Measurements from ENCODE around the gene CARS2.
A peak's percentile ranks its signal among the peaks of the same experiment; 100 is the strongest.
"Not testable (repeated sequence)": the region's sequence is repeated elsewhere in the genome, so short reads cannot be mapped to it uniquely, and the experiment has no call there.

Gene CARS2, protein sequence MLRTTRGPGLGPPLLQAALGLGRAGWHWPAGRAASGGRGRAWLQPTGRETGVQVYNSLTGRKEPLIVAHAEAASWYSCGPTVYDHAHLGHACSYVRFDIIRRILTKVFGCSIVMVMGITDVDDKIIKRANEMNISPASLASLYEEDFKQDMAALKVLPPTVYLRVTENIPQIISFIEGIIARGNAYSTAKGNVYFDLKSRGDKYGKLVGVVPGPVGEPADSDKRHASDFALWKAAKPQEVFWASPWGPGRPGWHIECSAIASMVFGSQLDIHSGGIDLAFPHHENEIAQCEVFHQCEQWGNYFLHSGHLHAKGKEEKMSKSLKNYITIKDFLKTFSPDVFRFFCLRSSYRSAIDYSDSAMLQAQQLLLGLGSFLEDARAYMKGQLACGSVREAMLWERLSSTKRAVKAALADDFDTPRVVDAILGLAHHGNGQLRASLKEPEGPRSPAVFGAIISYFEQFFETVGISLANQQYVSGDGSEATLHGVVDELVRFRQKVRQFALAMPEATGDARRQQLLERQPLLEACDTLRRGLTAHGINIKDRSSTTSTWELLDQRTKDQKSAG
- total RNA-seq = 69.4 reads per million, percentile 75 among the genes with 10 or more reads in this experiment

- DNase-seq = peak; percentile 85
Observed at GRCh38 chr13:110705826-110706569, at the start of gene CARS2. Gene CARS2 (minus strand): TSS chr13:110706116. CDS start chr13:110706093, 23 bp downstream.

DNA sequence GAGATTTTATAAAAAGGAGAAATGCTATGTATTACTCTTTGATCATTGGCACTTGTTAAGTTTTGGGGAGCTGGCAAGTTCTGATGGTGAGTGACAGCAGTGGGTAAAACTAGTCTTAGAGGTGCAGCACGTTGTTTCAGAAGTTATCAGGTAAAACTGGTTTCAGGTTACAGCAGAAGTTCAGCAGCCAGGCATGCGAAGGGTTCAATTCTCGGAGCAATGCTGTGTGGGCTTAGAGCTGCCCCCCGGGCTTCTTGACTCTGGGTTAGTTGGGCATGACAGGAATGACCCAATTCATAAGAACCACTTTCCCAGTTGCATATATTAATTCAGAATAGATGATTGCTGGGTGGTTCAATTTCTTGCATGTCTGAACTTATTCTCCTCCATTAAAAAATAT, 42.4 kb upstream of the CARS2 start:
- no peak for DNase-seq

DNA sequence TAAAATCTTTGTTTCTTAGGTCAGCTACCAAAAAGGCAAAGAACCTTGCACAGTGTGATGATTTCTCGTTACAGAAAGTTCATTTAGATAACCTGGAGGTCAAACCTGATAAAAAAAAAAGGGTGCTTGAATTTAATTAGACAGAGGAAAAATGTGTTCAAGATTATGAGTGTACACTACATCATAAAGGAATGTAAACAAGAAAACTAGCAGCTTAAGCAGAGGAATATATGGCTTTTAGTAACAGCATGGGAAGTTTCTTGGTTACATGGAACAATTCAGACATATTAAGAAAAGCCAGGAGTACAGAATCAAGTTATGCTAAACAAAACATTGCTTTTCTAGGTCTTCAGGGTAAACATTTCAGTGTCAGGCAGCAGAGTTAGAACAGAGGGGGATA, 40.5 kb upstream of the CARS2 start:
- no peak for DNase-seq

DNA sequence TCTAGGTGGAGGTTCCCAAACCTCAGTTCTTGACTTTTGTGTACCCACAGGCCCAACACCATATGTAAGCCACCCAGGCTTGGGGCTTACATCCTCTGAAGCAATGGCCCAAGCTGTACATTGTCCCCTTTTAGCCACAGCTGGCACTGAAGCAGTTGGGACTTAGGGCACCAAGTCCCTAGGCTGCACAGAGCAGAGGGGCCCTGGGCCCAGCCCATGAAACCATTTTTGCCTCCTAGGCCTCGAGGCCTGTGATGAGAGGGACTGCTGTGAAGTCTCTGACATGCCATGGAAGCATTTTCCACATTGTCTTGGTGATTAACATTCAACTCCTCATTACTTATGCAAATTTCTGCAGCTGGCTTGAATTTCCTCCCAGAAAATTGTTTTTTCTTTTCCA, 37.8 kb upstream of the CARS2 start:
- DNase-seq = no peak

DNA sequence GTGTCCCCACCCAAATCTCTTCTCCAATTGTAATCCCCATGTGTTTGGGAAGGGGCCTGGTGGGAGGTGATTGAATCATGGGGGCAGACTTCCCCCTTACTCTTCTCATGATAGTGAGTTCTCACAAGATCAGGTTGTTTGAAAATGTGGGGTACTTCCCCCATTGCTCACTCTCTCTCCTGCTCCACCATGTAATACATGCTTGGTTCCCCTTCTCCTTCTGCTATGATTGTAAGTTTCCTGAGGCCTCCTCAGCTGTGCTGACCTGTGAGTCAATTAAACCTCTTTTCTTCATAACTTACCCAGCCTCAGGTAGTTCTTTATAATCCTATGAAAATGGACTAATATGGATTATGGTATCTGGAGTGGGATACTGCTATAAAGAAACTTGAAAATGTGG, 31.6 kb upstream of the CARS2 start:
- no peak for DNase-seq

DNA sequence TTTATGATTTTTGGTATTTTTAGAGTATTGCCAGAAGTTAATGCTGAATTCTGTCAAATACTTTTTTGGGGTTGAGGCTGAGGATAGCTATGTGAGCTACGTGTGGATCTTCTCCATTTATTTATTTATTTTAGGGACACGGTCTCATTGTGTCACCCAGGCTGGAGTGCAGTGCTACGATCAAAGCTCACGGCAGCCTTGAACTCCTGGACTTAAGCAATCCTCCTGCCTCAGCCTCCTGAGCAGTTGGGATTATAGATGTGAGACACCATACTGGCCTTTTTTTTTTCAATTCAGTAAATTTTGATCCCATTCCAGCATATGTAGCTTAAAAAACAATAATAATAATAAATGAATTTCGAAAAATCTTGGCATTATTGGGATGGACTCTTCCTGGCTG, 28.6 kb upstream of the CARS2 start:
- DNase-seq = no peak

- no peak for DNase-seq
Observed at GRCh38 chr13:110731072-110731471, 25.2 kb upstream of the CARS2 start.

DNA sequence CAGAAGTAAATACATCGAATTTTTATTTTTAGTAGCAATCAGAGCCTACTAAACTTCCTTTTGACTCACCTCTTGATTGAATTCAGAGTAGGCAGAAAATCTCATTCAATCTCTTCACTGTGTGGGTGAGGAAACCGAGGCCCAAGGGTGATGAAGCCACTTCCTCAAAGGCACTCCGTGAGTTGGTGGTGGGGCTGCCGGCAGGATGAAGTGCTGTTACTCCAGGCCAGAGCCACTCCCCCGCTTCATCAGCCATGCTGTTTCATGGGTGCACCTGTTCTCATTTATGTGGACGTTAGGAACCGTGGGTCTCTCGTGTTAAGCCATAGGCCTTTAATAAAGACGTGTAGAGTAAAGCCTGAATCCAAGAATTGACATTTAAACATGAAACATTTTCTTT, 20.8 kb upstream of the CARS2 start:
- peak; percentile 28 for DNase-seq

- not testable (repeated sequence) for DNase-seq
Observed at GRCh38 chr13:110726153-110726552, 20.2 kb upstream of the CARS2 start.

DNA sequence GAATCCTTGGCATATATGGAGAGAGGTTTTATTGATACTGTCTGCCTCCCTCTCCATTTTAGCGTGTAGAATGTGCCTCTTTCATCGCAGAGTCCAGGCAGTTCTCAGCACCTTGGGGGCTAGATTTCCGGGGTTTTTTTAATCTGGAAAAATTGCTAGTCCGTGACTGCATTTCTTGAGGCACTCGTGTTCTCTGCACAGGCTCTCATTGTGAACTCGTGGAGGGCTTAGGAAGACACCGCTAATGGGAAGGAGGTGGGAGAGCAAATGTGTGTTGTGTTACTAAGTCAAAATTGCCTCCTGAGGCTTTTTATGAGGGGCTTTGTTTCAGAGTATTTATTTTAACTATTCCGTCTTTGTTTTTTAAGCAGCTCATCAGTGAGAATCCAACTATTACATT, 17.7 kb upstream of the CARS2 start:
- DNase-seq = no peak

GRCh38 chr13:110722971-110723370, 17.1 kb upstream of the CARS2 start:
- no peak for DNase-seq

DNA sequence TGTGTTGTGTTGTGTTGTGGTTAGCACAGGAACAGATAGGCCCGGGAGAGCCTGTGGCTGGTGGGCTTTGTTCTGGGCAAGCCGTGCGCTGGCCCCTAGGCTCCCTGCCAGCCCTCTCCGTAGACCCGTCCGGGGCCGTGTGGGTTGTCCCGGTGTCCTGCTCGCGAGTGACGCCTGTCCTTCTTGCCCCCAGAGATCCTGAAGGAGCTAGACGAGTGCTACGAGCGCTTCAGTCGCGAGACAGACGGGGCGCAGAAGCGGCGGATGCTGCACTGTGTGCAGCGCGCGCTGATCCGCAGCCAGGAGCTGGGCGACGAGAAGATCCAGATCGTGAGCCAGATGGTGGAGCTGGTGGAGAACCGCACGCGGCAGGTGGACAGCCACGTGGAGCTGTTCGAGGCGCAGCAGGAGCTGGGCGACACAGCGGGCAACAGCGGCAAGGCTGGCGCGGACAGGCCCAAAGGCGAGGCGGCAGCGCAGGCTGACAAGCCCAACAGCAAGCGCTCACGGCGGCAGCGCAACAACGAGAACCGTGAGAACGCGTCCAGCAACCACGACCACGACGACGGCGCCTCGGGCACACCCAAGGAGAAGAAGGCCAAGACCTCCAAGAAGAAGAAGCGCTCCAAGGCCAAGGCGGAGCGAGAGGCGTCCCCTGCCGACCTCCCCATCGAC, 13.3 kb upstream of the CARS2 start:
- no peak for DNase-seq

GRCh38 chr13:110716247-110716515, 10.3 kb upstream of the CARS2 start:
- no peak for DNase-seq

DNA sequence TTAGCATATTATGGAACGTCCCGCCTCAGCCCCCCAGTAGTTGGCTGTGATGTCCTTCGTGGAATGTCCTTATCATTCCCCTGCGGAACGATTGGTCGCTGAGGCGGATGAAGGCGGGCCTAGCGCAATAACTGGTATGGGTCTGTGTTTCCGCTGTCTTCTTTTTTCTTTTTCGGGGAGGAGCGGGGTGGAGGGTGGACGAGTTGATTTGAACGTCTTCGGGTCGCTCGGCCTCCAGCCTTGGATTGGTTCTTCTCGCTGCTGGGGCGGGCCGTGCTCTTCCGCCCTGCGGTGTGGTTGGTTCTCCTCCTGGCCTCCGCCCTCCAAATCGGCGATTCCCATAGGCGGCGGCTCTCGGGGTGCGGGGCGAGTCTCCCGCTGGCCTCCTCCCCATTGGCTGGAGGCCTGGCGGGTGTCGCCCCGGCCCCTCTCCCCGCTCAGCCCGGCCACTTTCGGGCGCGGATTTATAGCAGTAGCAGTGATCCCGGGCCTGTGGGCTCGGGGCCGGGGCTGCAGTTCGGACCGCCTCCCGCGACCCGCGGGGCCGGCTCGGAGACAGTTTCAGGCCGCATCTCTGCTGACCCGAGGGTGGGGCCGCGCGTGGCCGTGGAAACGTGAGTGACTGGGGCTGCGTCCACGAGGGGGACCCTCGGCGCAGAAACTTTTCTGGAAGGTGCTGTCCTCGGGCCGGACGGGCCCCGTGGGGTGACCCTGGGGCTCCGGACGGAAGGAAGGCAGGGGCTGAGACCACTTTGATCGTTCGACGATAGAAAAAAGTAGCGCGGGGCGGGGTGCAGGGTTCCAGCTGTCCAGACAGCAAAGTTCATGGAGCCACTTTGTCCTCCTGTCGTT, 9.7 kb upstream of the CARS2 start:
- peak; percentile 94 for DNase-seq

DNA sequence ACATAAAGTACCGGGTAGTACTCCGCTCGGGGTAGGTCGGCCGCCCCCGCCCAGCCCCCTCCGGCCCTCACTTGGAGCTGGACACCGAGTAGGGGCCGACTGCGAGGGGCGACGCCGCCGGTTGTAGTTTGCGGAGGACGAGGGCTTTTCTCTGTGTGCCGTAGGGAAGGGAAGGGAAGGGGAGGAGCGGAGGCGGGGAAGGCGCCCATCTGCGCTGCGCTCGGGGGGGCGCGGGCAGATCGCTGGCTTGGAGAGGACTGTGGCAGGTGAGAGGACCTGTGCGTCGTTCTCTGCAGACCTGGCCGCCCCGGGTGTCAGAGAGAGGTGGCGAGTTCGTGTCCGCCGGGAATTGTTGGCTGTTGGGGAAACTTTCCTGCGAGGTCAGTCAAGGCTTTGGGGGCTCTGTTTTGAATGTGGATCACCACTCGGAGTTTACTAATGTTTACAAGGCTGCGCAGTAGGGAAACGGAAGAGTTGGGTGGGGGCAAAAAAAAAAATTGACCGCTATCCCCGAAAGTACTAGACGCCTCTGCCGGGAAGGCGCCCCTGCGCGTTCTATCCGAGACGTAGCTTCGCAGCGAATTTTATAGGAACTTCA, 9.0 kb upstream of the CARS2 start:
- peak; percentile 33 for DNase-seq

DNA sequence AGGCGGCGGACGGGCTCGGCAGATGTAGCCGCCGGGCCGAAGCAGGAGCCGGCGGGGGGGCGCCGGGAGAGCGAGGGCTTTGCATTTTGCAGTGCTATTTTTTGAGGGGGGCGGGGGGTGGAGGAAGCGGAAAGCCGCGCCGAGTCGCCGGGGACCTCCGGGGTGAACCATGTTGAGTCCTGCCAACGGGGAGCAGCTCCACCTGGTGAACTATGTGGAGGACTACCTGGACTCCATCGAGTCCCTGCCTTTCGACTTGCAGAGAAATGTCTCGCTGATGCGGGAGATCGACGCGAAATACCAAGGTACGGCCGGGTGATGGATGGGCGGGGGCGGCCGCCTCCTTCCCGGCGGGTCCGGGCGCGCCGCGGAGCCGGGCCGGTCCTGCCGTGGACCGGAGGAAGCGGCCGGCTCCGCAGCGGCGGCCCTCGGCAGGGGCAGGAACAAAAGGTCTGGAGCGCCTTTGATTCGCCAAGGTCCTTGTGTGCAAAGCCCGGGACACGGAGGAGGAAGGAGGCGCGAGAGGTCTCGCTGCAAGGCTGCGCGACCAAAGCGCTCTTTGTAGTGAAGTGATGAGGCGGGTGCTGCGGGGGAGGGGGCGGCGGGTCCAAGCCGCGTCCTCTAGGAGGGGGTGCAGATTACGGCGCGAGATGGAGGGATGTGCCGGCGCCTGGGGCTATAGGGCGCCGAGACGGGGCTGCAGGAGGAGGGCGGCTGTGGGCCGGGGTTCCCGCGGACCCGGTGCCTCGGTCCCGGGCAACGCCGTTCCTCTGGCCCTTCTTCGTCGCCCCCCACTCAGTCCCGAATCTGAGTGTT, 8.3 kb upstream of the CARS2 start:
- DNase-seq = peak; percentile 74

DNA sequence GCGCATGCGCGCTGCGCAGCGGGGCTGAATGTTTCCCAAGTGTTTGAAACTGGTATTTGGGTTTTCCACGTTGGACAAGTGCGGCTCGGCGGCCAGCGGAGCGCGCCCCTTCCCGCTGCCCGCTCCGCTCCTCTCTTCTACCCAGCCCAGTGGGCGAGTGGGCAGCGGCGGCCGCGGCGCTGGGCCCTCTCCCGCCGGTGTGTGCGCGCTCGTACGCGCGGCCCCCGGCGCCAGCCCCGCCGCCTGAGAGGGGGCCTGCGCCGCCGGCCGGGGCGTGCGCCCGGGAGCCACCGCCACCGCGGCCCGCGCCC, 7.7 kb upstream of the CARS2 start, which contains the start of gene ING1:
ING1 (plus strand) TSS at position 59 of the 311 bp plus-strand sequence. CDS start 450 bp downstream, outside the sequence.
- no peak for DNase-seq

DNA sequence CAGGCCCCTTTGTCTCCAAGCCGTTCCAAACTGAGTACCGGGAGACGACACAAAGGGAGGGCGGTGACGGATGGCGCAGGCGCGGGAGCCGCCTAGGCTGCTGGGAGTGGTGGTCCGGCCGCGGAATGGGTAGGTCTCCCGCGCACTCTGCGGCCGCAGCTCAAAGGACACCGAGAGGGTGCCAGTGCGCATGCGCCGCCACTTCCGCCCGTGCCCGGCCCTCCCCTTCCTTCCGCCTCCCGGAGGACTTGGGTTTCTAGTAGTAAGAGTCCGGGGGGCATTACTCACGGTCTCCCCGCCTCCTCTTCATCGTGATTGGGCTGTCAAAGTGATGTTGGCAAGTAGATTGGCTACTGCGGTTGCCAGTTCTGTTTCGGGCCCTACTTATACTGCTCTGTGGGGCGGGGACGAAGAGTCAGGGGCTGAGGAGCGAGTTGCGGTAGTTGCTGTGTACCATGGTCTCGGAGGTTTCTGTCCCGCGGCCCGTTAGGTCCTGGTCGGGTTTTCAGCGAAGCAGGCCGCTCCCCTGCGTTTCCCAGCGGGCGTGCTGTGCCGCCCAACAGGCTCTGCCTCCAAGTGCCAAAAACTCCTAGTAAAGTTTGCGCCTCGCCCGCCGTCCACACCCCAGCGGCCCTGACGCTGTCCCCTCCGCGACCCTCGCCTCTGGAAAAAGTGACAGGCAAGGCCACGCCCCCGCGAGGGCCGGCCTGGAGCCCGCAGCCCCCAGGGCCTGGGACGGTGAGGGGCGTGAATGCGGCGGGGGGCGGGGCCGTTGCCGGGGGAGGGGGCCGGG, 7.1 kb upstream of the CARS2 start:
- DNase-seq = peak; percentile 98

GRCh38 chr13:110712081-110712848, 6.3 kb upstream of the CARS2 start:
- DNase-seq = peak; percentile 81

Data from effector CD4-positive, alpha-beta T cell (primary cell).